Measurements from ENCODE around the gene CALHM5. TPM values are rescaled to one million over a fixed set of nuclear protein-coding genes. Genes with fewer than 3 reads are reported as not detected.

CALHM5 gene
- total RNA-seq, 1 experiment from 2014 or later, result not detected

DNA sequence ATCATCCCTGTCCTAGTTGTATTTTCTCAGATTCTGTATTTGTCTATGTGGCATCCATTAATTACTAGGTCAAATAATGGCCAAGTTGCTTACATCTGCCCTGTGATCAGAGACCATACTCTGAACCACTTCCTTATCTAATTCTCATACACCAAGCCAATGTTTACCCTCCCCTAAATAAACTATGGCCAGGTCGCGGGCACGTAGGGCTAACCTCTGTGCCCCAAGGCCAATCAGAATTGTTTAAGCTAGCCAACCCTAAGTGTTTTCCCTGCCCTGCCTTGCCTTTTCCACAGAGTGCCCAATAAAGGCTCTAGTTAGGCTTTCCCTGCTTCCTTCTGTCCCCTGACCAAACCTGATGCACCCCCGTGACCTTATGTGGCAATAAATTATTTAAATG lies 39.4 kb downstream of the CALHM5 start:
- H2AFZ ChIP-seq (ENCODE audit: low read length), result no peak overlapping the region
- no peak overlapping the region for H3K27ac ChIP-seq (ENCODE audit: low read length)
- no peaks in the 10 kb centered on the region for H3K27me3 ChIP-seq (ENCODE audit: low read length)
- H3K4me2 ChIP-seq (ENCODE audit: low read length), result no peak overlapping the region
- no peak overlapping the region for H3K4me3 ChIP-seq (ENCODE audit: low read length)
- H4K20me1 ChIP-seq (ENCODE audit: low read length), result no peaks in the 10 kb centered on the region
- intact Hi-C loops (cut with micrococcal nuclease), result no loop called here
- BruUV-seq (replicated peaks), result no TSS peak
- H3K9me2 ChIP-seq (replicated peaks; ENCODE audit: low read length), result no peaks in the 10 kb centered on the region
- DNase-seq (no peak), ATAC-seq (no peak)
- no peaks in the 10 kb centered on the region for H3K79me2 ChIP-seq (ENCODE audit: low read length)
- H3K9me3 ChIP-seq (ENCODE audit: low read length), result no peaks in the 10 kb centered on the region
- no peaks in the 10 kb centered on the region for H3F3A ChIP-seq (ENCODE audit: low read length, unreplicated experiment)
- no peak overlapping the region for H3K9ac ChIP-seq (ENCODE audit: low read length)
- no peak for TF ChIP-seq EZH2phosphoT487 (IDR thresholded peaks at IDR 0.05; ENCODE audit: borderline replicate concordance, low read length)
- TF ChIP-seq, protein P1, sequence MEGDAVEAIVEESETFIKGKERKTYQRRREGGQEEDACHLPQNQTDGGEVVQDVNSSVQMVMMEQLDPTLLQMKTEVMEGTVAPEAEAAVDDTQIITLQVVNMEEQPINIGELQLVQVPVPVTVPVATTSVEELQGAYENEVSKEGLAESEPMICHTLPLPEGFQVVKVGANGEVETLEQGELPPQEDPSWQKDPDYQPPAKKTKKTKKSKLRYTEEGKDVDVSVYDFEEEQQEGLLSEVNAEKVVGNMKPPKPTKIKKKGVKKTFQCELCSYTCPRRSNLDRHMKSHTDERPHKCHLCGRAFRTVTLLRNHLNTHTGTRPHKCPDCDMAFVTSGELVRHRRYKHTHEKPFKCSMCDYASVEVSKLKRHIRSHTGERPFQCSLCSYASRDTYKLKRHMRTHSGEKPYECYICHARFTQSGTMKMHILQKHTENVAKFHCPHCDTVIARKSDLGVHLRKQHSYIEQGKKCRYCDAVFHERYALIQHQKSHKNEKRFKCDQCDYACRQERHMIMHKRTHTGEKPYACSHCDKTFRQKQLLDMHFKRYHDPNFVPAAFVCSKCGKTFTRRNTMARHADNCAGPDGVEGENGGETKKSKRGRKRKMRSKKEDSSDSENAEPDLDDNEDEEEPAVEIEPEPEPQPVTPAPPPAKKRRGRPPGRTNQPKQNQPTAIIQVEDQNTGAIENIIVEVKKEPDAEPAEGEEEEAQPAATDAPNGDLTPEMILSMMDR (conservative IDR thresholded peaks at IDR 0.05; ENCODE audit: low read depth, low read length), result no peak
- TF ChIP-seq EZH2 (IDR thresholded peaks at IDR 0.05; ENCODE audit: low read length, unreplicated experiment), result no peak
- ChIA-PET CTCF (no interaction called here), POLR2A (ENCODE audit: unreplicated experiment) (no interaction called here)
- H3K36me3 ChIP-seq (ENCODE audit: low read depth, low read length), result no peaks in the 10 kb centered on the region
- peaks cover 1% of the 10 kb centered on the region; the same call in 1 of the 2 replicates for H3K4me1 ChIP-seq (ENCODE audit: insufficient read depth, low read length)

DNA sequence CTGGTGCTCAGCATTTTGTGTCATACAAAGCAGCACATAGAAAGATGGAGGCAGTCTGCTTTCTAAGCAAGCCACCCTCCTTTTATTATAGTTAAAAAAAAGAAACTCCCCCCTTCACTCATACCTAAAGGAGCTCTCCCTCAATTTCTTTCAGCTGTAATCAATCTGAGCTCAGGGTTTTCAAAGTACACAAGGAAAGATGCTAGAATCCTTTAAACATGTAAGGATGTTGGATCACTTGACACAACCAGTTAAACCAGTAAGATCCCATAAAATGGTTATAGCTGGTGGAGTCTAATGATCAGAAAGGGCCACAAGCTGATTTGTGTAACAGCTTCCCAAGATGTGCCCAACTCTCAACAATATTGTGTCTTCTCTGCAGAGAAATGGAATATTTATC lies 42.0 kb downstream of the CALHM5 start, which contains the start of gene CALHM4:
CALHM4 (plus strand) TSS at position 301 of the 400 bp plus-strand sequence; CDS start at position 344, 43 bp downstream.
- BruUV-seq (replicated peaks), result no TSS peak
- no peaks in the 10 kb centered on the region for H3K36me3 ChIP-seq (ENCODE audit: low read depth, low read length)
- H3F3A ChIP-seq (ENCODE audit: low read length, unreplicated experiment), result no peaks in the 10 kb centered on the region
- ATAC-seq (no peak), DNase-seq (no peak)
- H3K4me2 ChIP-seq (ENCODE audit: low read length), result no peak within 1 kb of the TSS
- H3K4me1 ChIP-seq (ENCODE audit: insufficient read depth, low read length), result peaks cover 20% of the 10 kb centered on the region
- ChIA-PET POLR2A (ENCODE audit: unreplicated experiment) (no interaction called here), CTCF (interaction anchor here (0.7 kb wide), 1 partner anchor 285 kb away, joined by 3 read pairs; no protein-coding TSS in a partner anchor)
- no peak within 1 kb of the TSS for H2AFZ ChIP-seq (ENCODE audit: low read length)
- H4K20me1 ChIP-seq (ENCODE audit: low read length), result no peaks in the 10 kb centered on the region
- no peaks in the 10 kb centered on the region for H3K79me2 ChIP-seq (ENCODE audit: low read length)
- intact Hi-C loops (cut with micrococcal nuclease), result no loop called here
- H3K4me3 ChIP-seq (ENCODE audit: low read length), result no peak within 1 kb of the TSS
- no peak within 1 kb of the TSS for H3K27ac ChIP-seq (ENCODE audit: low read length)
- H3K9me3 ChIP-seq (ENCODE audit: low read length), result no peaks in the 10 kb centered on the region
- H3K9me2 ChIP-seq (replicated peaks; ENCODE audit: low read length), result no peaks in the 10 kb centered on the region
- TF ChIP-seq EZH2phosphoT487 (IDR thresholded peaks at IDR 0.05; ENCODE audit: borderline replicate concordance, low read length) (no peak), EZH2 (IDR thresholded peaks at IDR 0.05; ENCODE audit: low read length, unreplicated experiment) (no peak)
- TF ChIP-seq, protein P1 (conservative IDR thresholded peaks at IDR 0.05; ENCODE audit: low read depth, low read length), result no peak
- no peak within 1 kb of the TSS for H3K9ac ChIP-seq (ENCODE audit: low read length)
- H3K27me3 ChIP-seq (ENCODE audit: low read length), result no peaks in the 10 kb centered on the region

DNA sequence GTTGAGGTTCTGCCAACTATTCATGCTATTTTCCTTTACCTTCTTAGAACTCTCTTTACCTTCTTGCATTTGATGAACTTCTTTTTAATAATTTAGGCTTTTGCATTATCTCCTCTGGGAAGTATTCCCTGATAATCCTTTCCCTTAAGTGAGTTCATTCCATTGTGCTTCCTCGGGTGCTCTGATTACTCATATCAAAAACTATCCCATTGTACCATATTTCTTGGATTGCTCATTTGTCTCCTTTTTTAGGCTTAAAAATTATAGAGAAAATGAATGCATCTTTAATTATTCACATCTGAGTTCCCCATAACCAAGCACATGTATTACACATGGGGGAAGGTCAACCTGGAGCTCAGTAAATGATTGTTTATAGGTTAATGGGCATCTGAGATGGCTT lies 44.6 kb downstream of the CALHM5 start:
- no peaks in the 10 kb centered on the region for H3K27me3 ChIP-seq (ENCODE audit: low read length)
- H3K4me2 ChIP-seq (ENCODE audit: low read length), result no peak overlapping the region
- BruUV-seq (replicated peaks), result no TSS peak
- no peaks in the 10 kb centered on the region for H3F3A ChIP-seq (ENCODE audit: low read length, unreplicated experiment)
- no peaks in the 10 kb centered on the region for H4K20me1 ChIP-seq (ENCODE audit: low read length)
- ChIA-PET POLR2A (ENCODE audit: unreplicated experiment) (no interaction called here), CTCF (no interaction called here)
- TF ChIP-seq, protein P1 (conservative IDR thresholded peaks at IDR 0.05; ENCODE audit: low read depth, low read length), result no peak
- TF ChIP-seq EZH2 (IDR thresholded peaks at IDR 0.05; ENCODE audit: low read length, unreplicated experiment), result no peak
- TF ChIP-seq EZH2phosphoT487 (IDR thresholded peaks at IDR 0.05; ENCODE audit: borderline replicate concordance, low read length), result no peak
- no peak overlapping the region for H3K9ac ChIP-seq (ENCODE audit: low read length)
- intact Hi-C loops (cut with micrococcal nuclease), result no loop called here
- no peaks in the 10 kb centered on the region for H3K9me2 ChIP-seq (replicated peaks; ENCODE audit: low read length)
- no peaks in the 10 kb centered on the region for H3K79me2 ChIP-seq (ENCODE audit: low read length)
- H3K27ac ChIP-seq (ENCODE audit: low read length), result no peak overlapping the region
- H3K4me3 ChIP-seq (ENCODE audit: low read length), result no peak overlapping the region
- H3K36me3 ChIP-seq (ENCODE audit: low read depth, low read length), result no peaks in the 10 kb centered on the region
- no peak overlapping the region for H2AFZ ChIP-seq (ENCODE audit: low read length)
- no peaks in the 10 kb centered on the region for H3K9me3 ChIP-seq (ENCODE audit: low read length)
- ATAC-seq, result no peak
- H3K4me1 ChIP-seq (ENCODE audit: insufficient read depth, low read length), result peaks cover 25% of the 10 kb centered on the region
- peak; percentile 15 for DNase-seq

Data from PC-3 (cell line).